ENCODE data around the gene VAT1L. TPM values are rescaled to one million over a fixed set of nuclear protein-coding genes. Genes with fewer than 3 reads are reported as not detected.
A peak's percentile ranks its signal among the peaks of the same experiment; 100 is the strongest.
"Not testable (repeated sequence)": the region's sequence is repeated elsewhere in the genome, so short reads cannot be mapped to it uniquely, and the experiment has no call there.

VAT1L gene
- total RNA-seq, 1 experiment from 2014 or later, result 33.8 TPM

GRCh38 chr16:77946823-77947222 is 158.5 kb downstream of the VAT1L start:
- Histone ChIP-seq H3K23ac (ENCODE audit: insufficient read length, low read depth, low read length) (no peak overlapping the region), H3K23me2 (ENCODE audit: insufficient read length, low read depth, low read length, poor library complexity, severe bottlenecking) (no peaks in the 10 kb centered on the region), H4K8ac (replicated peaks; ENCODE audit: insufficient read length, low read depth, low read length) (no peak overlapping the region), H3K79me2 (ENCODE audit: insufficient read depth, low read length) (no peaks in the 10 kb centered on the region), H3K4me2 (ENCODE audit: insufficient read depth, insufficient read length, low read length) (no peak overlapping the region), H3K4me1 (ENCODE audit: insufficient read depth, low read length) (peaks cover 7% of the 10 kb centered on the region; the same call in 1 of the 2 replicates), H3K79me1 (ENCODE audit: insufficient read depth, low read depth, low read length, poor library complexity, severe bottlenecking) (no peaks in the 10 kb centered on the region), H2BK15ac (ENCODE audit: low read depth, low read length) (no peak overlapping the region), H2BK5ac (ENCODE audit: insufficient read length, low read length) (no peak overlapping the region), H4K20me1 (ENCODE audit: control insufficient read depth, insufficient read depth, insufficient read length) (no peaks in the 10 kb centered on the region), H3T11ph (ENCODE audit: low read length) (no peak overlapping the region), H2BK120ac (ENCODE audit: low read depth, low read length, poor library complexity, severe bottlenecking) (peak overlapping the region; percentile 69), H3K9me3 (ENCODE audit: control insufficient read depth, low read depth, low read length) (no peaks in the 10 kb centered on the region), H2BK20ac (ENCODE audit: low read depth, low read length, poor library complexity, severe bottlenecking) (no peak overlapping the region), H3K14ac (ENCODE audit: insufficient read depth, low read length) (no peak overlapping the region), H3K27ac (ENCODE audit: insufficient read length, low read depth, low read length) (no peak overlapping the region), H4K91ac (ENCODE audit: insufficient read length, low read depth, low read length) (no peak overlapping the region), H2AFZ (ENCODE audit: low read length) (no peak overlapping the region), H3K18ac (ENCODE audit: insufficient read length, low read depth, low read length) (no peak overlapping the region), H2BK12ac (ENCODE audit: insufficient read length, low read depth, low read length) (no peak overlapping the region), H3K4ac (ENCODE audit: low read depth, low read length) (no peak overlapping the region), H3K27me3 (ENCODE audit: insufficient read depth, low read length) (no peaks in the 10 kb centered on the region), H4K5ac (ENCODE audit: insufficient read length, low read depth, low read length) (no peak overlapping the region), H3K56ac (ENCODE audit: insufficient read length, low read depth, low read length) (no peak overlapping the region), H2AK5ac (ENCODE audit: insufficient read length, low read length) (no peak overlapping the region), H3K9ac (ENCODE audit: extremely low read depth, insufficient read length, low read length) (no peak overlapping the region)
- peaks cover 14 to 28% of the 10 kb centered on the region in 2 experiments for H3K4me1 Mint-ChIP-seq
- no peak for TF ChIP-seq CTCF (conservative IDR thresholded peaks at IDR 0.05)
- no peak for DNase-seq
- peaks cover 8 to 9% of the 10 kb centered on the region in 2 experiments; a peak in 4 of 5 replicates for H3K9me3 Mint-ChIP-seq
- H3K36me3 Mint-ChIP-seq (ENCODE audit: insufficient read depth in 1 of 3, low read depth in 3 of 3), result peaks cover 8 to 12% (median 10%) of the 10 kb centered on the region in 3 experiments; a peak in 6 of 7 replicates
- WGBS (ENCODE audit: extremely low coverage, insufficient read length, low lambda C conversion rate), result no CpG with 5 or more reads among the region's 4 CpGs
- no peak overlapping the region for H3K4me3 Mint-ChIP-seq
- H3K27ac Mint-ChIP-seq, result no peak overlapping the region
- peaks cover 4% of the 10 kb centered on the region for H3K27me3 Mint-ChIP-seq (ENCODE audit: low read depth)

- not testable (repeated sequence) for H2BK15ac ChIP-seq (ENCODE audit: low read depth, low read length); H4K91ac ChIP-seq (ENCODE audit: insufficient read length, low read depth, low read length); H3K14ac ChIP-seq (ENCODE audit: insufficient read depth, low read length); H4K5ac ChIP-seq (ENCODE audit: insufficient read length, low read depth, low read length); H3K36me3 Mint-ChIP-seq (ENCODE audit: insufficient read depth in 1 of 3, low read depth in 3 of 3); H3K9ac ChIP-seq (ENCODE audit: extremely low read depth, insufficient read length, low read length); H3K27me3 ChIP-seq (ENCODE audit: insufficient read depth, low read length); H3K18ac ChIP-seq (ENCODE audit: insufficient read length, low read depth, low read length); H3K79me1 ChIP-seq (ENCODE audit: insufficient read depth, low read depth, low read length, poor library complexity, severe bottlenecking); H3K56ac ChIP-seq (ENCODE audit: insufficient read length, low read depth, low read length); H3K4ac ChIP-seq (ENCODE audit: low read depth, low read length); H3K4me1 ChIP-seq (ENCODE audit: insufficient read depth, low read length); H3K9me3 Mint-ChIP-seq; H3K4me2 ChIP-seq (ENCODE audit: insufficient read depth, insufficient read length, low read length); H3K79me2 ChIP-seq (ENCODE audit: insufficient read depth, low read length); H3T11ph ChIP-seq (ENCODE audit: low read length); H4K8ac ChIP-seq (replicated peaks; ENCODE audit: insufficient read length, low read depth, low read length); H4K20me1 ChIP-seq (ENCODE audit: control insufficient read depth, insufficient read depth, insufficient read length); H2AFZ ChIP-seq (ENCODE audit: low read length); H2BK20ac ChIP-seq (ENCODE audit: low read depth, low read length, poor library complexity, severe bottlenecking); H2BK5ac ChIP-seq (ENCODE audit: insufficient read length, low read length); H3K4me3 Mint-ChIP-seq; H3K23me2 ChIP-seq (ENCODE audit: insufficient read length, low read depth, low read length, poor library complexity, severe bottlenecking); H2BK12ac ChIP-seq (ENCODE audit: insufficient read length, low read depth, low read length); H3K9me3 ChIP-seq (ENCODE audit: control insufficient read depth, low read depth, low read length); H2AK5ac ChIP-seq (ENCODE audit: insufficient read length, low read length); H3K27me3 Mint-ChIP-seq (ENCODE audit: low read depth); DNase-seq; H3K23ac ChIP-seq (ENCODE audit: insufficient read length, low read depth, low read length); H2BK120ac ChIP-seq (ENCODE audit: low read depth, low read length, poor library complexity, severe bottlenecking); H3K27ac ChIP-seq (ENCODE audit: insufficient read length, low read depth, low read length)
- peaks cover 14 to 33% of the 10 kb centered on the region in 2 experiments for H3K4me1 Mint-ChIP-seq
- peak overlapping the region in 2 of 3 experiments; percentile 67 to 84; a peak in 3 of 7 replicates for H3K27ac Mint-ChIP-seq
- WGBS (ENCODE audit: extremely low coverage, insufficient read length, low lambda C conversion rate), result no CpG with 5 or more reads among the region's 6 CpGs
Observed at GRCh38 chr16:77947590-77947989, 159.2 kb downstream of the VAT1L start.

Measured in H9 (cell line).